ENCODE measurements around the gene SLC2A5. TPM values are rescaled to one million over a fixed set of nuclear protein-coding genes. Genes with fewer than 3 reads are reported as not detected.

The SLC2A5 gene
- total RNA-seq, 2 experiments from 2014 or later: not detected

DNA sequence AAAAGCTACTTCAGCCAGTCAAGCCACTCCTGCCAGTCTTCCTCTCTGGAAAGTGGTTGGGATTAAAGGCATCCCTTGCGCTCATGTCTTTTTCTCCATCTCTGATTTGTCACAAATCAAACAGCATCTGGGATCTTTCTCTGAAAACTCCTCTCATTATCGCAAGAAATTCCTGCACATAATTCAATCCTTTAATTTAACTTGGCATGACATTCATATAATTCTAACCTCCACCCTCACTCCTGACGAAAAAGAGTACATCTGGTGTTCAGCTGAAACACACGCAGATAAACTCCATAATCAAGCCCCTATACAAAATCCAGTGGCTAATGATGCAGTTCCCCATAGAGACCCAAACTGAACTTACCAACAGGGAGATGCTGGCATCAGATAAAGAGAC is 19.4 kb upstream of the SLC2A5 start:
- CTCF ChIA-PET: interaction anchor here (1.1 to 1.6 kb wide), 2 partner anchors 22 to 84 kb away, joined by 3 read pairs; no protein-coding TSS in a partner anchor
- no peak overlapping the region for H3K4me3 Mint-ChIP-seq
- intact Hi-C loops (cut with micrococcal nuclease): no loop called here
- no peak for ATAC-seq
- no peak for TF ChIP-seq CTCF (IDR thresholded peaks at IDR 0.05)
- H3K9me3 Mint-ChIP-seq: no peaks in the 10 kb centered on the region
- H3K27me3 Mint-ChIP-seq: peaks cover 5% of the 10 kb centered on the region
- no peaks in the 10 kb centered on the region for H3K36me3 Mint-ChIP-seq (ENCODE audit: low read depth)
- DNase-seq: no peak
- no peaks in the 10 kb centered on the region for H3K4me1 Mint-ChIP-seq (ENCODE audit: low read depth)
- H3K27ac Mint-ChIP-seq: no peak overlapping the region
- POLR2A ChIA-PET: interaction anchor here (0.7 kb wide), 1 partner anchor 429 kb away, joined by 3 read pairs; no protein-coding TSS in a partner anchor

- peaks cover 5% of the 10 kb centered on the region for H3K27me3 Mint-ChIP-seq
- POLR2A ChIA-PET: no interaction called here
- H3K36me3 Mint-ChIP-seq (ENCODE audit: low read depth): no peaks in the 10 kb centered on the region
- TF ChIP-seq CTCF (IDR thresholded peaks at IDR 0.05): no peak
- intact Hi-C loops (cut with micrococcal nuclease): no loop called here
- no peaks in the 10 kb centered on the region for H3K9me3 Mint-ChIP-seq
- peaks cover 4% of the 10 kb centered on the region for H3K4me1 Mint-ChIP-seq (ENCODE audit: low read depth)
- H3K27ac Mint-ChIP-seq: no peak overlapping the region
- H3K4me3 Mint-ChIP-seq: no peak overlapping the region
- CTCF ChIA-PET: no interaction called here
- DNase-seq: no peak
- ATAC-seq: no peak
Measured at GRCh38 chr1:9087411-9088125, 18.1 kb upstream of the SLC2A5 start.

- Mint-ChIP-seq H3K4me3 (no peak overlapping the region), H3K4me1 (ENCODE audit: low read depth) (peaks cover 4% of the 10 kb centered on the region), H3K36me3 (ENCODE audit: low read depth) (no peaks in the 10 kb centered on the region), H3K27ac (no peak overlapping the region), H3K9me3 (no peaks in the 10 kb centered on the region), H3K27me3 (peaks cover 5% of the 10 kb centered on the region)
- intact Hi-C loops (cut with micrococcal nuclease): no loop called here
- POLR2A ChIA-PET: no interaction called here
- CTCF ChIA-PET: no interaction called here
- ATAC-seq (no peak), DNase-seq (no peak)
- TF ChIP-seq CTCF (IDR thresholded peaks at IDR 0.05): no peak
Measured at GRCh38 chr1:9086796-9087195, 17.4 kb upstream of the SLC2A5 start.

- no peak for ATAC-seq
- Mint-ChIP-seq H3K4me3 (no peak overlapping the region), H3K4me1 (ENCODE audit: low read depth) (peaks cover 4% of the 10 kb centered on the region), H3K36me3 (ENCODE audit: low read depth) (no peaks in the 10 kb centered on the region), H3K27me3 (peaks cover 5% of the 10 kb centered on the region), H3K27ac (no peak overlapping the region), H3K9me3 (no peaks in the 10 kb centered on the region)
- TF ChIP-seq CTCF (IDR thresholded peaks at IDR 0.05): no peak
- ChIA-PET CTCF (interaction anchor here (0.7 to 1.5 kb wide), 2 partner anchors 81 to 95 kb away, joined by 3 read pairs; no protein-coding TSS in a partner anchor), POLR2A (no interaction called here)
- intact Hi-C loops (cut with micrococcal nuclease): no loop called here
- DNase-seq: no peak
Measured at GRCh38 chr1:9086045-9086444, 16.6 kb upstream of the SLC2A5 start.

DNA sequence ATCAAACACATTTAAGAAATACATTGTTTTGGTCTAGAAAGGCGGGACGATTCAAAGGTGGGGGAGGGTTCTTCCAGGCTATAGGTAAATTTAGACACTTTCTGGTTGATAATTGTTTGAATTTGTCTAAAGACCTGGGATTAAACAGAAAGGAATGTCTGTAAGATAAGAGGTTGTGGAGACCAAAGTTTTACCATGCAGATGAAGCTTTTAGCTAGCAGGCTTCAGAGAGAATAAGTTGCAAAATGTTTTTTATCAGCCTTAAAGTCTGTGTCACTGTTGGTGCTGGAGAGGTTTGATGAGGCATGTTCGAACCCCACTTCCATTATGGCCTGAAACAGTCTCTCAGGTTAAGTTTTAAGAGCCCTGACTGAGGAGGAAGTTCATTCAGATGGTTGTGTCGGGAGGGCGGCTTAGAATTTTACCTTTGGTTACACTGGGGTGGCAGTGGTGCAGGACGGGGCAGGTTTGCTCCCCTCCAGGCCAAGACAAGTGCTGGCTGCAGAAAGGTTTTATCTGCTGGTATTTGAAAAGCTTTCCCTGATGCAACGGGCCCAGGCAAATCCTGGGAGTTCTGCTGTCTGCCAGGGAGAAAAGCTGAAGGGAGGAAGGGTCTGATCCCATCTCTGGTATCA is 16.0 kb upstream of the SLC2A5 start:
- H3K4me1 Mint-ChIP-seq (ENCODE audit: low read depth): peaks cover 4% of the 10 kb centered on the region
- H3K27ac Mint-ChIP-seq: no peak overlapping the region
- intact Hi-C loops (cut with micrococcal nuclease): no loop called here
- H3K36me3 Mint-ChIP-seq (ENCODE audit: low read depth): no peaks in the 10 kb centered on the region
- ChIA-PET POLR2A (no interaction called here), CTCF (interaction anchor here (0.7 to 1.5 kb wide), 2 partner anchors 81 to 95 kb away, joined by 3 read pairs; no protein-coding TSS in a partner anchor)
- no peak overlapping the region for H3K4me3 Mint-ChIP-seq
- no peak for TF ChIP-seq CTCF (IDR thresholded peaks at IDR 0.05)
- no peak for DNase-seq
- no peak for ATAC-seq
- H3K9me3 Mint-ChIP-seq: no peaks in the 10 kb centered on the region
- H3K27me3 Mint-ChIP-seq: peaks cover 5% of the 10 kb centered on the region
